IMR-90 (cell line): ENCODE measurements around the gene AANAT. TPM values are rescaled to one million over a fixed set of nuclear protein-coding genes. Genes with fewer than 3 reads are reported as not detected.

Experiments
- ATAC-seq: fragments of 200-7000 bp; cut with Tn5 transposase; 2 replicates; pipeline ENCODE4 v1.9.1; 2020; ENCODE audit warnings: low read depth, mild to moderate bottlenecking, moderate library complexity
- BruUV-seq: library from RNA; stranded (reverse); fragments of 400-500 nt; replicated peaks from 2 replicates; lab custom pipeline; 2021; lab: Mats Ljungman, UMichigan
- CTCF ChIA-PET: fragments of 300-600 bp; formaldehyde crosslinking; extraction: SDS; loops from one replicate; lab custom pipeline; 2021; ENCODE audit warnings: antibody characterized with exemption; lab: Yijun Ruan, JAX
- POLR2A ChIA-PET: fragments of 300-600 bp; sonication (Branson Sonifier 250); formaldehyde crosslinking; loops from one replicate; lab custom pipeline; 2022; ENCODE audit warnings: antibody characterized with exemption; ENCODE audit not compliant: unreplicated experiment; lab: Charles Lee
- DNase-seq: peaks from one replicate; pipeline ENCODE4 v3.0.0; 2013
- H2AFZ ChIP-seq: replicated peaks from 2 replicates; pipeline ENCODE3; 2013; ENCODE audit warnings: low read length, mild to moderate bottlenecking; ENCODE audit not compliant: poor library complexity
- H2AK5ac ChIP-seq: 2 replicates; pipeline ENCODE4 v1.6.1; 2013; ENCODE audit warnings: low read depth, low read length, inconsistent platforms
- H2AK9ac ChIP-seq: replicated peaks from 2 replicates; pipeline ENCODE3; 2013; ENCODE audit warnings: mild to moderate bottlenecking, low read depth, low read length, moderate library complexity; ENCODE audit not compliant: poor library complexity
- H2BK120ac ChIP-seq: 2 replicates; pipeline ENCODE4 v1.6.1; 2013; ENCODE audit warnings: low read depth, low read length, inconsistent platforms
- H2BK15ac ChIP-seq: 3 replicates; pipeline ENCODE4 v1.6.1; 2013; ENCODE audit warnings: low read depth, low read length, inconsistent platforms
- H2BK20ac ChIP-seq: 2 replicates; pipeline ENCODE4 v1.6.1; 2013; ENCODE audit warnings: low read depth, mild to moderate bottlenecking, inconsistent platforms, low read length, moderate library complexity
- H2BK5ac ChIP-seq: 2 replicates; pipeline ENCODE4 v1.6.1; 2013; ENCODE audit warnings: mild to moderate bottlenecking, low read depth, low read length, inconsistent platforms; ENCODE audit not compliant: poor library complexity, severe bottlenecking
- H3K14ac ChIP-seq: replicated peaks from 2 replicates; pipeline ENCODE4 v1.6.1; 2013; ENCODE audit warnings: low read depth, low read length, inconsistent platforms
- H3K18ac ChIP-seq: 2 replicates; pipeline ENCODE4 v1.6.1; 2013; ENCODE audit warnings: low read depth, low read length, control low read depth
- H3K23ac ChIP-seq: 2 replicates; pipeline ENCODE4 v1.6.1; 2013; ENCODE audit warnings: low read depth, low read length, inconsistent platforms
- H3K27ac ChIP-seq: 2 replicates; pipeline ENCODE4 v1.5.1; 2013; ENCODE audit warnings: mild to moderate bottlenecking, control low read depth, low read length; ENCODE audit not compliant: insufficient read depth
- H3K27me3 ChIP-seq: 2 replicates; pipeline ENCODE4 v1.6.1; 2013; ENCODE audit warnings: low read length; ENCODE audit not compliant: control insufficient read depth, insufficient read depth
- H3K36me3 ChIP-seq: 2 replicates; pipeline ENCODE4 v1.6.1; 2013; ENCODE audit warnings: low read length, mixed read lengths; ENCODE audit not compliant: control insufficient read depth, insufficient read depth
- H3K4ac ChIP-seq: 2 replicates; pipeline ENCODE4 v1.6.1; 2013; ENCODE audit warnings: low read depth, low read length, inconsistent platforms
- H3K4me1 ChIP-seq: 2 replicates; pipeline ENCODE4 v1.6.1; 2013; ENCODE audit warnings: low read length, mixed read lengths; ENCODE audit not compliant: control insufficient read depth, insufficient read depth
- H3K4me2 ChIP-seq: 2 replicates; pipeline ENCODE4 v1.6.1; 2013; ENCODE audit warnings: low read depth, mild to moderate bottlenecking, control low read depth, low read length, moderate library complexity
- H3K4me3 ChIP-seq: 2 replicates; pipeline ENCODE4 v1.5.1; 2013; ENCODE audit warnings: low read depth, mild to moderate bottlenecking, control low read depth, low read length, moderate library complexity; ENCODE audit not compliant: insufficient read depth
- H3K56ac ChIP-seq: 2 replicates; pipeline ENCODE4 v1.6.1; 2013; ENCODE audit warnings: low read length, inconsistent platforms; ENCODE audit not compliant: insufficient read depth; ENCODE audit errors: extremely low read depth
- H3K79me1 ChIP-seq, 2 experiments: 2 replicates each; pipeline ENCODE4 v1.6.1; 2013; ENCODE audit warnings: low read length in 2 of 2, inconsistent platforms in 1 of 2, low read depth in 1 of 2
- H3K9ac ChIP-seq: 2 replicates; pipeline ENCODE4 v1.6.1; 2013; ENCODE audit warnings: low read depth, low read length, control low read depth
- H3K9me1 ChIP-seq: 2 replicates; pipeline ENCODE4 v1.6.1; 2013; ENCODE audit warnings: low read length, inconsistent platforms; ENCODE audit not compliant: insufficient read depth
- H3K9me3 ChIP-seq: 2 replicates; pipeline ENCODE4 v1.6.1; 2013; ENCODE audit warnings: low read length; ENCODE audit not compliant: control insufficient read depth, insufficient read depth
- H4K20me1 ChIP-seq: 2 replicates; pipeline ENCODE4 v1.6.1; 2013; ENCODE audit warnings: low read length, inconsistent platforms; ENCODE audit not compliant: insufficient read depth
- H4K5ac ChIP-seq: 2 replicates; pipeline ENCODE4 v1.6.1; 2013; ENCODE audit warnings: mild to moderate bottlenecking, low read depth, low read length, control low read depth
- H4K8ac ChIP-seq, 2 experiments: 2 replicates each; pipeline ENCODE4 v1.6.1; 2013; ENCODE audit warnings: low read depth in 2 of 2, low read length in 2 of 2, control low read depth in 1 of 2, inconsistent platforms in 1 of 2
- H4K91ac ChIP-seq: 2 replicates; pipeline ENCODE4 v1.6.1; 2013; ENCODE audit warnings: low read depth, low read length, inconsistent platforms; ENCODE audit not compliant: insufficient read depth
- BHLHE40 ChIP-seq: fragments of 150-350 bp; IDR thresholded peaks from 2 replicates; pipeline ENCODE4 v1.6.1; 2016; ENCODE audit warnings: mild to moderate bottlenecking, low read depth, low read length
- CTCF ChIP-seq: conservative IDR thresholded peaks from 2 replicates; pipeline ENCODE4 v1.5.1; 2012; ENCODE audit warnings: mild to moderate bottlenecking, low read depth, low read length, improper control_type of control experiment
- FOS ChIP-seq: fragments of 150-350 bp; IDR thresholded peaks from 2 replicates; pipeline ENCODE4 v1.6.1; 2016; ENCODE audit warnings: low read depth, low read length
- MAFK ChIP-seq: IDR thresholded peaks from 2 replicates; pipeline ENCODE4 v1.6.1; 2012; ENCODE audit warnings: low read depth, low read length, improper control_type of control experiment
- MAZ ChIP-seq: IDR thresholded peaks from 2 replicates; pipeline ENCODE4 v1.6.1; 2012; ENCODE audit warnings: low read depth, mild to moderate bottlenecking, low read length, improper control_type of control experiment, moderate library complexity, borderline replicate concordance
- MXI1 ChIP-seq: IDR thresholded peaks from 2 replicates; pipeline ENCODE4 v1.6.1; 2012; ENCODE audit warnings: low read depth, mild to moderate bottlenecking, low read length, moderate library complexity, borderline replicate concordance
- NFE2L2 ChIP-seq: fragments of 150-350 bp; IDR thresholded peaks from 2 replicates; pipeline ENCODE4 v1.6.1; 2016; ENCODE audit warnings: low read depth, mild to moderate bottlenecking, low read length
- POLR2A ChIP-seq: IDR thresholded peaks from 2 replicates; pipeline ENCODE4 v1.6.1; 2012; ENCODE audit warnings: mild to moderate bottlenecking, low read depth, low read length
- RAD21 ChIP-seq: IDR thresholded peaks from 2 replicates; pipeline ENCODE4 v1.6.1; 2012; ENCODE audit warnings: low read length, improper control_type of control experiment
- RCOR1 ChIP-seq: IDR thresholded peaks from 2 replicates; pipeline ENCODE4 v1.6.1; 2012; ENCODE audit warnings: mild to moderate bottlenecking, low read length, improper control_type of control experiment; ENCODE audit not compliant: insufficient replicate concordance
- SMC3 ChIP-seq: fragments of 150-350 bp; IDR thresholded peaks from 2 replicates; pipeline ENCODE4 v1.6.1; 2016; ENCODE audit warnings: low read depth, mild to moderate bottlenecking, antibody characterized with exemption, low read length, moderate library complexity
- USF2 ChIP-seq: fragments of 150-350 bp; IDR thresholded peaks from 2 replicates; pipeline ENCODE4 v1.6.1; 2017; ENCODE audit warnings: mild to moderate bottlenecking, antibody characterized with exemption, low read length, low read depth
- WGBS, 2 experiments: methylation state at CpG; one replicate each; pipeline versions ENCODE4 v1.1.5 to v1.1.7; 2013; ENCODE audit warnings: missing lambda C conversion rate in 2 of 2; ENCODE audit not compliant: insufficient read length in 1 of 2; ENCODE audit errors: extremely low coverage in 2 of 2; 5-methylcytosine and 5-hydroxymethylcytosine counted together
- dilution Hi-C: fragments of 300-500 bp; cut with HindIII; formaldehyde crosslinking; loops from one replicate; pipeline ENCODE4 v1.14.3; 2018; ENCODE audit warnings: low sequenced_read_pairs; ENCODE audit not compliant: unreplicated experiment
- in situ Hi-C: fragments of 300-500 bp; cut with MboI; formaldehyde crosslinking; loops from 3 replicates; pipeline ENCODE4 v1.14.3; 2019; ENCODE audit warnings: low sequenced_read_pairs, inconsistent platforms, mixed read lengths
- intact Hi-C: fragments of 100-400 bp; cut with micrococcal nuclease; formaldehyde crosslinking; loops from 2 replicates; pipeline ENCODE4 v1.10.0; 2022
- polyA plus RNA-seq, 3 experiments: library from polyadenylated mRNA; depleted of rRNA; stranded (reverse); fragments of >200 nt; gene quantifications; 2 replicates each; pipeline ENCODE4 v1.2.3, GENCODE V29; 2012; ENCODE audit warnings: low replicate concordance in 1 of 3
- total RNA-seq: library from RNA; depleted of rRNA; stranded (reverse); fragments of >200 nt; gene quantifications from 2 replicates; pipeline ENCODE4 v1.2.3, GENCODE V29; 2012

The AANAT gene
- total and polyA plus RNA-seq, 2 of the 4 experiments (the other 2 are of a cell fraction), result 0.21 TPM; not detected in 1

GRCh38 chr17:76474238-76474637, 6.8 kb downstream of the AANAT start:
- DNase-seq, result no peak
- no peak overlapping the region for H3K4ac ChIP-seq
- peaks cover 2% of the 10 kb centered on the region; the same call in 1 of the 2 replicates for H3K9me1 ChIP-seq
- BruUV-seq, result no TSS peak
- H4K91ac ChIP-seq, result no peak overlapping the region
- H3K56ac ChIP-seq, result no peak overlapping the region
- in situ Hi-C loops, result no loop called here
- no peak overlapping the region for H3K9ac ChIP-seq
- ChIA-PET CTCF (interaction anchor here (0.5 kb wide), 1 partner anchor 37 kb away, joined by 3 read pairs; no protein-coding TSS in a partner anchor), POLR2A (no interaction called here)
- dilution Hi-C loops, result no loop called here
- no peak overlapping the region for H3K18ac ChIP-seq
- no peaks in the 10 kb centered on the region for H3K27me3 ChIP-seq
- H3K23ac ChIP-seq, result no peak overlapping the region
- no peak overlapping the region for H2AFZ ChIP-seq
- ATAC-seq, result no peak
- no peak overlapping the region for H3K14ac ChIP-seq
- H2BK15ac ChIP-seq, result no peak overlapping the region
- WGBS, 2 experiments, result 96% methylated on average over 4 of the region's 14 CpGs; no CpG with 5 or more reads in 1 of the 2 experiments
- no peaks in the 10 kb centered on the region for H4K20me1 ChIP-seq
- no peaks in the 10 kb centered on the region for H3K9me3 ChIP-seq
- no peak overlapping the region for H2BK5ac ChIP-seq
- no peak overlapping the region for H2BK20ac ChIP-seq
- no peak overlapping the region for H3K4me3 ChIP-seq
- H3K4me1 ChIP-seq, result no peaks in the 10 kb centered on the region
- no peak overlapping the region for H2AK9ac ChIP-seq
- no peak overlapping the region for H3K27ac ChIP-seq
- no peak overlapping the region for H4K5ac ChIP-seq
- intact Hi-C loops, result no loop called here
- no peak overlapping the region for H2BK120ac ChIP-seq
- no peak overlapping the region for H3K4me2 ChIP-seq
- no peak overlapping the region for H2AK5ac ChIP-seq
- H3K36me3 ChIP-seq, result no peaks in the 10 kb centered on the region; the same call in 1 of the 2 replicates
- TF ChIP-seq CTCF (no peak), NFE2L2 (no peak), SMC3 (no peak), MXI1 (no peak), MAFK (no peak), USF2 (no peak), RCOR1 (no peak), POLR2A (no peak), FOS (no peak), MAZ (no peak), RAD21 (no peak), BHLHE40 (no peak)
- no peaks in the 10 kb centered on the region for H3K79me1 ChIP-seq
- no peak overlapping the region for H4K8ac ChIP-seq
